HG03159 (cell line): ENCODE measurements around the gene RAB11A.

ENCODE experiments used
- ATAC-seq: cut with Tn5 transposase; IDR thresholded peaks from one replicate; pipeline ENCODE4 v1.9.1; 2021; ENCODE audit warnings: mild to moderate bottlenecking, moderate library complexity; ENCODE audit not compliant: unreplicated experiment

The RAB11A gene

GRCh38 chr15:65883571-65883970 is 14.3 kb downstream of the RAB11A start:
- no peak for ATAC-seq

GRCh38 chr15:65884511-65884910 is 15.2 kb downstream of the RAB11A start:
- no peak for ATAC-seq

GRCh38 chr15:65885668-65886218 is 16.5 kb downstream of the RAB11A start:
- no peak for ATAC-seq

- no peak for ATAC-seq
Measured at GRCh38 chr15:65887565-65887964, 18.3 kb downstream of the RAB11A start.

- ATAC-seq, result no peak
Measured at GRCh38 chr15:65888981-65889380, 19.7 kb downstream of the RAB11A start.

GRCh38 chr15:65893060-65893459 is 23.8 kb downstream of the RAB11A start:
- no peak for ATAC-seq

GRCh38 chr15:65896236-65896635 is 26.9 kb downstream of the RAB11A start:
- ATAC-seq, result no peak

GRCh38 chr15:65900488-65900887 is 31.2 kb downstream of the RAB11A start:
- no peak for ATAC-seq

- no peak for ATAC-seq
Measured at GRCh38 chr15:65901336-65901735, 32.0 kb downstream of the RAB11A start.

- ATAC-seq, result no peak
Measured at GRCh38 chr15:65901836-65902235, 32.5 kb downstream of the RAB11A start.

- no peak for ATAC-seq
Measured at GRCh38 chr15:65902373-65902772, 33.1 kb downstream of the RAB11A start.

- no peak for ATAC-seq
Measured at GRCh38 chr15:65903296-65904073, 34.2 kb downstream of the RAB11A start.

GRCh38 chr15:65904301-65904700 is 35.0 kb downstream of the RAB11A start:
- no peak for ATAC-seq

GRCh38 chr15:65906396-65906795 is 37.1 kb downstream of the RAB11A start:
- no peak for ATAC-seq

GRCh38 chr15:65907661-65908060 is 38.4 kb downstream of the RAB11A start:
- ATAC-seq, result no peak

- no peak for ATAC-seq
Measured at GRCh38 chr15:65908876-65909275, 39.6 kb downstream of the RAB11A start.

GRCh38 chr15:65909831-65910230 is 40.5 kb downstream of the RAB11A start:
- no peak for ATAC-seq

- no peak for ATAC-seq
Measured at GRCh38 chr15:65910341-65910740, 41.0 kb downstream of the RAB11A start.

- ATAC-seq, result no peak
Measured at GRCh38 chr15:65912235-65912634, 42.9 kb downstream of the RAB11A start.

GRCh38 chr15:65913631-65914199 is 44.4 kb downstream of the RAB11A start:
- no peak for ATAC-seq

- no peak for ATAC-seq
Measured at GRCh38 chr15:65914386-65914785, 45.1 kb downstream of the RAB11A start.
